ENCODE results near the gene SYNE4. TPM values are rescaled to one million over a fixed set of nuclear protein-coding genes. Genes with fewer than 3 reads are reported as not detected.

The SYNE4 gene
- total and polyA plus RNA-seq, 9 of the 15 experiments (the other 6 are each of a cell fraction or from before 2014, with no cell fraction given), result 0.03 to 0.65 (median 0.29) TPM

- TF ChIP-seq HMGXB4 (CRISPR knock-in tag; IDR thresholded peaks at IDR 0.05) (no peak), NFYB (IDR thresholded peaks at IDR 0.05; ENCODE audit: extremely low read depth, insufficient read length) (no peak), MYNN (IDR thresholded peaks at IDR 0.05) (peak; percentile 76), MYNN (CRISPR knock-in tag; IDR thresholded peaks at IDR 0.05) (no peak), CCNT2 (IDR thresholded peaks at IDR 0.05; ENCODE audit: borderline replicate concordance, extremely low read depth, insufficient read length, low read depth, low read length) (peak; percentile 15), JUNB (CRISPR knock-in tag; conservative IDR thresholded peaks at IDR 0.05) (no peak), ZNF23 (CRISPR knock-in tag; IDR thresholded peaks at IDR 0.05) (no peak), POLR2H (tag; IDR thresholded peaks at IDR 0.05; ENCODE audit: low read depth) (peak; percentile 69; the same call in 1 of the 2 replicates), CREM (IDR thresholded peaks at IDR 0.05; ENCODE audit: low read depth) (peak; percentile 91), ZNF197 (CRISPR knock-in tag; IDR thresholded peaks at IDR 0.05; ENCODE audit: low read depth) (no peak), ZNF830 (CRISPR knock-in tag; IDR thresholded peaks at IDR 0.05) (no peak), FOXP1 (CRISPR knock-in tag; IDR thresholded peaks at IDR 0.05) (peak; percentile 79), ZNF699 (CRISPR knock-in tag; IDR thresholded peaks at IDR 0.05; ENCODE audit: insufficient replicate concordance) (no peak), IRF1 (CRISPR knock-in tag; IDR thresholded peaks at IDR 0.05; ENCODE audit: borderline replicate concordance) (no peak), PCBP1 (IDR thresholded peaks at IDR 0.05; ENCODE audit: low read depth, low read length, poor library complexity, severe bottlenecking) (no peak), HDAC6 (IDR thresholded peaks at IDR 0.05; ENCODE audit: low read depth, low read length) (no peak), FUS (optimal IDR thresholded peaks at IDR 0.05; ENCODE audit: low read depth, low read length) (no peak), ZNF165 (CRISPR knock-in tag; IDR thresholded peaks at IDR 0.05; ENCODE audit: borderline replicate concordance) (no peak), ETV6 (IDR thresholded peaks at IDR 0.05; ENCODE audit: borderline replicate concordance in 1 of 2, low read depth in 2 of 2, low read length in 1 of 2) (no peak), ETV6 (CRISPR knock-in tag; IDR thresholded peaks at IDR 0.05; ENCODE audit: borderline replicate concordance) (0 out of 2 replicates have a peak, but pooled peaks have one; percentile 52), HNRNPUL1 (IDR thresholded peaks at IDR 0.05; ENCODE audit: low read length) (no peak), LEF1 (IDR thresholded peaks at IDR 0.05) (peak; percentile 95), IFI16 (CRISPR knock-in tag; IDR thresholded peaks at IDR 0.05) (no peak), ELK1 (CRISPR knock-in tag; IDR thresholded peaks at IDR 0.05) (no peak)
Measured at GRCh38 chr19:36054119-36054732, 45.6 kb upstream of the SYNE4 start, which contains the start of gene THAP8 (continued).

Data from K562 (cell line).